HepG2 (cell line): ENCODE data around the gene SHFL. TPM values are rescaled to one million over a fixed set of nuclear protein-coding genes. Genes with fewer than 3 reads are reported as not detected.

Experiments
- DBP ChIP-seq: sonication (generic); formaldehyde crosslinking; IDR thresholded peaks from 2 replicates; pipeline ENCODE4 v1.4.0; 2020; ENCODE audit warnings: missing genetic modification reagents; ENCODE audit errors: not compliant biosample characterization
- DMAP1 ChIP-seq: IDR thresholded peaks from 2 replicates; pipeline ENCODE4 v1.6.1; 2016
- FOXK1 ChIP-seq: sonication (generic); formaldehyde crosslinking; IDR thresholded peaks from 2 replicates; pipeline ENCODE4 v1.4.0; 2020; ENCODE audit warnings: low read depth, missing genetic modification reagents, borderline replicate concordance
- FOXO1 ChIP-seq: sonication (generic); formaldehyde crosslinking; IDR thresholded peaks from 2 replicates; pipeline ENCODE4 v1.4.0; 2020; ENCODE audit warnings: missing genetic modification reagents
- GATAD2A ChIP-seq: IDR thresholded peaks from 2 replicates; pipeline ENCODE4 v1.6.1; 2016
- HMG20B ChIP-seq: conservative IDR thresholded peaks from 2 replicates; pipeline ENCODE4 v1.6.1; 2016; ENCODE audit warnings: missing genetic modification reagents, missing compliant biosample characterization
- KLF11 ChIP-seq: IDR thresholded peaks from 2 replicates; pipeline ENCODE4 v1.6.1; 2016; ENCODE audit warnings: missing compliant biosample characterization
- MLXIP ChIP-seq: sonication (generic); formaldehyde crosslinking; IDR thresholded peaks from 2 replicates; pipeline ENCODE4 v1.9.0; 2021; ENCODE audit warnings: missing genetic modification reagents, borderline replicate concordance
- PBX2 ChIP-seq: IDR thresholded peaks from 2 replicates; pipeline ENCODE4 v1.6.1; 2016; ENCODE audit warnings: control low read depth
- RARA ChIP-seq: IDR thresholded peaks from 2 replicates; pipeline ENCODE4 v1.6.1; 2016; ENCODE audit warnings: missing genetic modification reagents, missing compliant biosample characterization
- REL ChIP-seq: sonication (generic); formaldehyde crosslinking; conservative IDR thresholded peaks from 2 replicates; pipeline ENCODE4 v1.8.0; 2022; ENCODE audit warnings: mild to moderate bottlenecking, missing genetic modification reagents, moderate library complexity
- SKI ChIP-seq: fragments of 450-650 bp; IDR thresholded peaks from one replicate; pipeline ENCODE4 v1.6.1; 2018; ENCODE audit warnings: mild to moderate bottlenecking; ENCODE audit not compliant: partially characterized antibody
- STAT6 ChIP-seq: sonication (generic); formaldehyde crosslinking; IDR thresholded peaks from 2 replicates; pipeline ENCODE4 v1.4.0; 2020; ENCODE audit warnings: missing genetic modification reagents, mild to moderate bottlenecking, borderline replicate concordance
- YEATS4 ChIP-seq: sonication (generic); formaldehyde crosslinking; IDR thresholded peaks from 2 replicates; pipeline ENCODE4 v1.4.0; 2020; ENCODE audit warnings: missing genetic modification reagents, borderline replicate concordance
- ZNF180 ChIP-seq: sonication (generic); formaldehyde crosslinking; IDR thresholded peaks from 2 replicates; pipeline ENCODE4 v1.4.0; 2020; ENCODE audit warnings: low read depth, missing genetic modification reagents, borderline replicate concordance
- ZNF574 ChIP-seq: sonication (generic); formaldehyde crosslinking; IDR thresholded peaks from 2 replicates; pipeline ENCODE4 v1.4.0; 2020; ENCODE audit warnings: missing genetic modification reagents
- ZNF614 ChIP-seq: IDR thresholded peaks from 2 replicates; pipeline ENCODE4 v1.6.1; 2018; ENCODE audit warnings: missing biosample characterization, missing genetic modification reagents, inconsistent platforms, borderline replicate concordance
- ZNF770 ChIP-seq: sonication (generic); formaldehyde crosslinking; IDR thresholded peaks from 2 replicates; pipeline ENCODE4 v1.5.0; 2020; ENCODE audit warnings: mild to moderate bottlenecking, missing genetic modification reagents
- polyA plus RNA-seq, 8 experiments: library from polyadenylated mRNA; depleted of rRNA in 3 of 8; stranded (reverse) in 7 of 8; unstranded in 1 of 8; fragments of >200 nt; fragmentation: Illumina TruSeq in 4 of 8; extraction: Trizol in 4 of 8; gene quantifications; 2 replicates each; pipeline versions ENCODE4 v1.2.1 to v1.2.3, GENCODE V29; 2011 to 2016; ENCODE audit warnings: low read depth in 4 of 8, missing spikeins in 1 of 8, mixed read lengths in 1 of 8; ENCODE audit not compliant: insufficient read depth in 1 of 8
- total RNA-seq, 5 experiments: library from RNA; depleted of rRNA; stranded (reverse); fragments of >200 nt; fragmentation: Illumina TruSeq; extraction: Trizol; gene quantifications; 2 replicates each; pipeline ENCODE4 v1.2.3, GENCODE V29; 2016; ENCODE audit warnings: low read depth in 1 of 5

The SHFL gene
- total and polyA plus RNA-seq, 2 of the 13 experiments (the other 11 are each of a cell fraction or from before 2014, with no cell fraction given), result 12.3 to 36.4 TPM

GRCh38 chr19:10079031-10079453 is 7.1 kb upstream of the SHFL start (continued):
- TF ChIP-seq MLXIP (CRISPR knock-in tag) (no peak), STAT6 (no peak), GATAD2A (CRISPR knock-in tag) (0 out of 2 replicates have a peak, but pooled peaks have one; percentile 23), REL (no peak), ZNF614 (CRISPR knock-in tag) (peak; percentile 33; the same call in 1 of the 2 replicates), SKI (peak; percentile 19), YEATS4 (CRISPR knock-in tag) (peak; percentile 37; the same call in 1 of the 2 replicates), KLF11 (CRISPR knock-in tag) (no peak), ZNF180 (no peak), DBP (CRISPR knock-in tag) (no peak), FOXK1 (CRISPR knock-in tag) (no peak), RARA (CRISPR knock-in tag) (peak; percentile 62), DMAP1 (CRISPR knock-in tag) (no peak), FOXO1 (0 out of 2 replicates have a peak, but pooled peaks have one; percentile 28), PBX2 (CRISPR knock-in tag) (0 out of 2 replicates have a peak, but pooled peaks have one; percentile 9), ZNF770 (CRISPR knock-in tag) (peak; percentile 89), ZNF574 (peak; percentile 27; the same call in 1 of the 2 replicates), HMG20B (CRISPR knock-in tag) (no peak)
